GM18526 (cell line): ENCODE measurements around the gene EVA1A.

Source experiments
- POLR2A ChIP-seq: IDR thresholded peaks from 3 replicates; pipeline ENCODE4 v1.6.1; 2011; ENCODE audit not compliant: insufficient read length; ENCODE audit errors: extremely low read depth

Gene EVA1A

DNA sequence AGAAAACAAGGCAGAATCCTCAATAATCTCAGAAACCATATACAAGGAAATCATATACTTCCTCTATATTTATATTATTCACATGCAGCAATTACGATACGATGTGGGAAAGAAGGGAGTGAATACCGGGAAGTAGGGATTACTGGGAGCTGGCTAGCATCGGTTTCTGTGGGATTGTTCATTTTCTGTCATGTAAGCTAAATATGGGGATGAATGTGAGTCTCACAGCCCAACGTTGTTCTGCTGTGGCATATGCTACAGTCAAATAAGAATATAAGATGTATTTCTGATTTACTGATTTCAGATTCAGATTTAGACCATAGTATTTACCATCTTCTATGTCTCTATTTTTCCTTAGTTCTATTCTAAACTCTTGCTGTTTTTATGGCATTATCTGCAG lies 113.6 kb downstream of the EVA1A start:
- TF ChIP-seq POLR2A: no peak
